Progenitor cell of endocrine pancreas (in vitro differentiated cells): ENCODE measurements around the gene ESR2. TPM values are rescaled to one million over a fixed set of nuclear protein-coding genes. Genes with fewer than 3 reads are reported as not detected.

Experiments used
- DNase-seq: peaks from one replicate; pipeline ENCODE4 v3.0.0; 2021; ENCODE audit warnings: low spot score; ENCODE audit not compliant: unreplicated experiment
- H3K27ac Mint-ChIP-seq: 2 replicates; pipeline ENCODE4 v1.8.0; 2021; ENCODE audit warnings: mild to moderate bottlenecking, moderate library complexity, mixed read lengths
- H3K27me3 Mint-ChIP-seq: 2 replicates; pipeline ENCODE4 v1.8.0; 2021; ENCODE audit warnings: mixed read lengths
- H3K36me3 Mint-ChIP-seq: 2 replicates; pipeline ENCODE4 v1.8.0; 2022; ENCODE audit warnings: mixed read lengths; ENCODE audit not compliant: insufficient read depth
- H3K4me1 Mint-ChIP-seq: 2 replicates; pipeline ENCODE4 v1.8.0; 2021; ENCODE audit warnings: low read depth, mixed read lengths
- H3K4me3 Mint-ChIP-seq: 2 replicates; pipeline ENCODE4 v1.8.0; 2021; ENCODE audit warnings: low read depth, mild to moderate bottlenecking, moderate library complexity, mixed read lengths
- H3K9me3 Mint-ChIP-seq: 2 replicates; pipeline ENCODE4 v1.8.0; 2021; ENCODE audit warnings: low read depth, mixed read lengths
- total RNA-seq: library from RNA; stranded (reverse); gene quantifications from 2 replicates; pipeline ENCODE4 v1.2.1, GENCODE V29; 2021
- TF ChIP-seq, protein P1 (sequence below): fragments of 200-600 bp; sonication (generic); IDR thresholded peaks from one replicate; pipeline ENCODE4 v1.5.0; 2021; ENCODE audit warnings: antibody characterized with exemption, mild to moderate bottlenecking; ENCODE audit not compliant: unreplicated experiment

The ESR2 gene
- total RNA-seq, 1 donor from 2014 or later = 0.29 TPM

DNA sequence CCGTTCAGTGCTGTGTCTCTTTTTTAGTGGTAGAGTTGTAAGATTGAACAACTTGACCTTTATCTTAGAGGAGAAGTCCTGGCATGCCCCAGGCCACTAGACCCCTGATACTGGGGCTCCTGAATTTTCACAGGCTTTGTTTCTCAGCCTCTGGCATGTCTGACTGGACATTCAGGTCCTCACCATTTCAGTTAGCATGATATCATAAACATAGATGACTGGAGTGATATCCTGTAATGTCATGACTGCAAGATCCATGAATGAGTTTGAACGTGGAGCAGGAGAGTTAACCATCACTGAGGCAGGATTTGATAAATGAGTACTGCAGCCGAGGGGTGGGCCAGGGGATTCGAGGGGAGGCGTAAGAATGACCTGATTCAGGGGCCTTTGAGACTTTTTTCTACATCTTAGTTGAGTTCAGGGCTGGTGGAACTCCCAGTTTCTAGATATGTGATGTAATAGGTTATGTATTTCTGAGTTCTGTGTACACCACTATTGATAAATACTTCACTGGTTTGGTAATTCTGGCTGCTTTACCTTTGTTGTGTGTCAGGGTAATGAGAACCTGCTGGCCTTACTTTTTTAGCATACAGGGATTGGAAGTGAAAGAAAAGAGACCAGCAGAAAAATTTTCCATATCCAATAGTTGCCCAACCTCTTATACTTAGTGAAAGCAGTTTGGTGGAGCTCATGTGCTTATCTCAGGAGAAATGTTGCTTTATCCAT, 224.4 kb downstream of the ESR2 start:
- Mint-ChIP-seq H3K27me3 (no peaks in the 10 kb centered on the region), H3K36me3 (peaks cover 28% of the 10 kb centered on the region), H3K9me3 (no peaks in the 10 kb centered on the region), H3K4me3 (no peak overlapping the region), H3K4me1 (peaks cover 11% of the 10 kb centered on the region), H3K27ac (peak overlapping the region; percentile 93)
- TF ChIP-seq, protein P1, sequence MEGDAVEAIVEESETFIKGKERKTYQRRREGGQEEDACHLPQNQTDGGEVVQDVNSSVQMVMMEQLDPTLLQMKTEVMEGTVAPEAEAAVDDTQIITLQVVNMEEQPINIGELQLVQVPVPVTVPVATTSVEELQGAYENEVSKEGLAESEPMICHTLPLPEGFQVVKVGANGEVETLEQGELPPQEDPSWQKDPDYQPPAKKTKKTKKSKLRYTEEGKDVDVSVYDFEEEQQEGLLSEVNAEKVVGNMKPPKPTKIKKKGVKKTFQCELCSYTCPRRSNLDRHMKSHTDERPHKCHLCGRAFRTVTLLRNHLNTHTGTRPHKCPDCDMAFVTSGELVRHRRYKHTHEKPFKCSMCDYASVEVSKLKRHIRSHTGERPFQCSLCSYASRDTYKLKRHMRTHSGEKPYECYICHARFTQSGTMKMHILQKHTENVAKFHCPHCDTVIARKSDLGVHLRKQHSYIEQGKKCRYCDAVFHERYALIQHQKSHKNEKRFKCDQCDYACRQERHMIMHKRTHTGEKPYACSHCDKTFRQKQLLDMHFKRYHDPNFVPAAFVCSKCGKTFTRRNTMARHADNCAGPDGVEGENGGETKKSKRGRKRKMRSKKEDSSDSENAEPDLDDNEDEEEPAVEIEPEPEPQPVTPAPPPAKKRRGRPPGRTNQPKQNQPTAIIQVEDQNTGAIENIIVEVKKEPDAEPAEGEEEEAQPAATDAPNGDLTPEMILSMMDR = no peak
- DNase-seq = no peak

DNA sequence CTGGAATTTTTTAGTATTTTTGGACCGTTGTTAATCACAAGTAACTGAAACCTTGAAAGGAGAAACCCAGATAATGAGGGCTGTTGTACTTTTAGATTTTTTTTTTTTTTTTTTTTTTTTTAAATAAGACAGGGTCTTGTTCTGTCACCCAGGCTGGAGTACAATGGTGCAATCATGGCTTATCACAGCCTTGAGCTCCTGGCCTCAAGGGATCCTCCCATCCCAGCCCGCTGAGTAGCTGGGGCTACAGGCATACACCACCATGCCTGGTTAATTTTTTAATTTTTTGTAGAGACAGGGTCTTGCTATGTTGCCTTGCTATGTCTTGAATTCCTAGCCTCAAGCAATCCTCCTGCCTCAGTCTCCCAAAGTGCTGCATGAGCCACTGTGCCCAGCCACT, 229.7 kb downstream of the ESR2 start:
- peaks cover 9% of the 10 kb centered on the region for H3K4me1 Mint-ChIP-seq
- H3K36me3 Mint-ChIP-seq = peaks cover 8% of the 10 kb centered on the region
- DNase-seq = no peak
- no peaks in the 10 kb centered on the region for H3K27me3 Mint-ChIP-seq
- H3K9me3 Mint-ChIP-seq = no peaks in the 10 kb centered on the region
- no peak overlapping the region for H3K27ac Mint-ChIP-seq
- TF ChIP-seq, protein P1 = no peak
- no peak overlapping the region for H3K4me3 Mint-ChIP-seq

DNA sequence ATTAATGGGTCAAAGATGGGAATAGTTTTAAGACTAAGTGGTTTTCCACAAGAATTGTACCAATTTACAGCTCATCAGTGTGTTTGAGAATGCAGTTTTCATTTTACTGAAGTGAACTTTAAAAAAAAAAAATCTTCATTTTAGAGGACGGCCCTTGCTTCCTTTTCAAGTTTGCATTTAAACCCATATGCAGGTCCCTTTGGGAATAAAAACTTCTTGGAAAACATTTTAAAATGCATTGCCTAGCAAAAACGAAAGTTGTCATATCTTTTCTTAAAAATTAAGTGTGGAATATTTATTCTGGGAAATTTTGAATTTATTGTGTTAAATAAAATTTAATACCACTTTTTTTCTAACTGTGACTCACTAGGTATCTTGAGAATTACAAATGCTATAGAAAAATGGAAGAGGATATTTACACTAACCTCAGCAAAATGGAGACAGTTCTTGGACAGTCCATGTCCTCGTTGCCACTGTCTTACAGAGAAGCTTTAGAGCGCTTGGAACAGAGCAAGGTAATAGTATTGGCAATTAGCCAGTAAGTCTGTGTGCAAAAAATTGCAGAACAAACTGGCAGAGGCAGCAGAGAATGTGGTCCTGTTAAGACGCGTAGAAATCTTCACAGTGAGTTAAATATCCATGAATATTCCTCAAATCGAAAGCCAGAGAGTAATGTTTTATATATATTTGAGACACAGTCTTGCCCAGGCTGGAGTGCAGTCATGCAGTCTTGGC, 231.6 kb downstream of the ESR2 start:
- peaks cover 14% of the 10 kb centered on the region for H3K36me3 Mint-ChIP-seq

DNA sequence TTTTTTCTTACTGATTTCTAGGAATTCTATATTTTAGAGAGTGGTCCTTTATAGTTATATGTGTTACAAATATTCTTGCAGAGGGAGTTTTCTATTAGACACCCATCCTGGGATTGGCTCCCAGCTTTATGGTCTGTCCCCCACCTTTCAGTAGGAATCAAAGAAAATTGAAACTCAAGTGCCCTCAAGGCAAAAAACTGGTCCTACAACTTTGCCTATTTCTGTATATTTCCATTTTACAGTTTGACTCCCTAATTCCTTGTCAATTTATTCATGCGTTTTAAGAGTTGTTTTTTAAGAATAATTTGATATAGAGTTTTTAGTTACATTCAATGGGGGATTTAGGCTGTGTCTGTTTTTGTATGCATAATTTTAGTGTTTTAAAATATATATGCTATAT, 232.5 kb downstream of the ESR2 start:
- no peak for DNase-seq
- H3K9me3 Mint-ChIP-seq = no peaks in the 10 kb centered on the region
- H3K4me3 Mint-ChIP-seq = no peak overlapping the region
- H3K4me1 Mint-ChIP-seq = peaks cover 6% of the 10 kb centered on the region
- peaks cover 17% of the 10 kb centered on the region for H3K36me3 Mint-ChIP-seq
- TF ChIP-seq, protein P1 = no peak
- peak overlapping the region; percentile 45 for H3K27ac Mint-ChIP-seq
- no peaks in the 10 kb centered on the region for H3K27me3 Mint-ChIP-seq

More for the DNA sequence above, 231.6 kb downstream of the ESR2 start:
- H3K4me1 Mint-ChIP-seq = peaks cover 6% of the 10 kb centered on the region
- no peaks in the 10 kb centered on the region for H3K27me3 Mint-ChIP-seq
- H3K4me3 Mint-ChIP-seq = no peak overlapping the region
- no peaks in the 10 kb centered on the region for H3K9me3 Mint-ChIP-seq
- no peak overlapping the region for H3K27ac Mint-ChIP-seq
- TF ChIP-seq, protein P1 = no peak
- DNase-seq = no peak

DNA sequence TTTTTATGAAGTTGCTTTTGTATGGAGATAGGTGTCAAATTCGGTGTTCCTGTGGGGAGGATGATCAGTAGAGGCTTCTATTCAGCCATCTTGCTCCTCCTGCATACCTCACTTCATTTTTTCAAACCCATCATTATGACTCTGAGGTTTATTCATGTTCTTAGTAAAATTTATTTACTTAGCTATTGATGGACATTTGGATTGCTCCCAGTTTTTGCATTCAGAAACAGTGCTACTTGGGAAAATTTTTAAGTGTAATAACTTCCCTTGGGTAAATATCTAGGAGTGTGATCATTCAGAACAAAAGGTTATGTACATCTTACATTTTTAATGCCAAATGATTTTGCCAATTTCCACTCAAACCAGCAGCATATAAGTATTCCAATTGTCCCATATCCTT, 233.1 kb downstream of the ESR2 start:
- no peak overlapping the region for H3K4me3 Mint-ChIP-seq
- H3K27ac Mint-ChIP-seq = no peak overlapping the region
- no peak for DNase-seq

More for the DNA sequence above, 233.1 kb downstream of the ESR2 start:
- Mint-ChIP-seq H3K36me3 (peaks cover 16% of the 10 kb centered on the region), H3K4me1 (peaks cover 6% of the 10 kb centered on the region), H3K27me3 (no peaks in the 10 kb centered on the region), H3K9me3 (no peaks in the 10 kb centered on the region)
- TF ChIP-seq, protein P1 = no peak
